Myocyte (in vitro differentiated cells): ENCODE data around the gene FGD2. TPM values are rescaled to one million over a fixed set of nuclear protein-coding genes. Genes with fewer than 3 reads are reported as not detected.
"Not testable (repeated sequence)": the region's sequence is repeated elsewhere in the genome, so short reads cannot be mapped to it uniquely, and the experiment has no call there.

Experiments used
- DNase-seq: peaks from one replicate; pipeline ENCODE4 v3.0.0-alpha.2; 2012; ENCODE audit warnings: low read depth
- total RNA-seq: library from RNA; depleted of rRNA; stranded (reverse); fragments of >200 nt; gene quantifications from 2 replicates; pipeline ENCODE4 v1.2.3, GENCODE V29; 2014

Gene FGD2
- total RNA-seq, 1 donor from 2014 or later, result not detected

- DNase-seq, result no peak
These were observed 52.2 kb downstream of the FGD2 start for GRCh38 chr6:37057678-37058077.

GRCh38 chr6:37058084-37058586 is 52.7 kb downstream of the FGD2 start:
- DNase-seq, result peak; percentile 87

GRCh38 chr6:37058984-37059343 is 53.5 kb downstream of the FGD2 start:
- DNase-seq, result not testable (repeated sequence)

GRCh38 chr6:37059344-37060194 is 54.1 kb downstream of the FGD2 start:
- peak; percentile 94 for DNase-seq

GRCh38 chr6:37060195-37060559 is 54.7 kb downstream of the FGD2 start:
- DNase-seq, result no peak

GRCh38 chr6:37061157-37061804 is 55.8 kb downstream of the FGD2 start:
- peak; percentile 60 for DNase-seq

GRCh38 chr6:37062424-37062823 is 57.0 kb downstream of the FGD2 start:
- DNase-seq, result no peak

GRCh38 chr6:37068356-37069270 is 63.2 kb downstream of the FGD2 start:
- DNase-seq, result peak; percentile 78

- no peak for DNase-seq
These were observed 64.2 kb downstream of the FGD2 start for GRCh38 chr6:37069639-37070038.

- DNase-seq, result no peak
These were observed 67.1 kb downstream of the FGD2 start for GRCh38 chr6:37072526-37072925.

- DNase-seq, result peak; percentile 68
These were observed 68.8 kb downstream of the FGD2 start for GRCh38 chr6:37074053-37074827.

- DNase-seq, result no peak
These were observed 71.9 kb downstream of the FGD2 start for GRCh38 chr6:37077191-37077904.

GRCh38 chr6:37077905-37078296 is 72.4 kb downstream of the FGD2 start:
- DNase-seq, result peak; percentile 91

Other genes with a start within 250 kb of the FGD2 start
- gene CPNE5, start 166.2 kb upstream of the FGD2 start, total RNA-seq, result 0.13 and 1.2 TPM in 2 replicates
- 28.4 and 31.3 TPM in 2 replicates for gene PPIL1, start 130.9 kb upstream of the FGD2 start, total RNA-seq
- gene C6orf89, start 119.7 kb upstream of the FGD2 start, total RNA-seq, result 44.8 and 65.6 TPM in 2 replicates
- not detected in 2 replicates for gene PI16, start 50.9 kb upstream of the FGD2 start, total RNA-seq
- 138 and 183 TPM in 2 replicates for gene MTCH1, start 19.5 kb upstream of the FGD2 start, total RNA-seq
- gene PIM1, start 164.5 kb downstream of the FGD2 start, total RNA-seq, result 3.0 and 4.6 TPM in 2 replicates